Mesodermal cell (in vitro differentiated cells): ENCODE measurements around the gene NELFB.

ENCODE experiments used
- H3K27ac ChIP-seq: 2 replicates; pipeline ENCODE4 v1.7.0; 2013; ENCODE audit warnings: mild to moderate bottlenecking, low read depth, low read length, moderate library complexity; ENCODE audit not compliant: severe bottlenecking
- H3K36me3 ChIP-seq: 2 replicates; pipeline ENCODE4 v1.7.1; 2013; ENCODE audit warnings: mild to moderate bottlenecking, low read length, moderate library complexity; ENCODE audit not compliant: control insufficient read depth, insufficient read depth
- H3K4me1 ChIP-seq: one replicate; pipeline ENCODE4 v1.7.1; 2013; ENCODE audit warnings: mild to moderate bottlenecking, low read length; ENCODE audit not compliant: insufficient read depth, control insufficient read depth, poor library complexity, severe bottlenecking
- H3K4me3 ChIP-seq: 2 replicates; pipeline ENCODE4 v1.7.0; 2013; ENCODE audit warnings: low read length, control low read depth, mild to moderate bottlenecking; ENCODE audit not compliant: insufficient read depth, poor library complexity, severe bottlenecking; ENCODE audit errors: extremely low read depth
- H3K9me3 ChIP-seq: 2 replicates; pipeline ENCODE4 v1.7.1; 2013; ENCODE audit warnings: mild to moderate bottlenecking, low read length, moderate library complexity; ENCODE audit not compliant: control insufficient read depth
- WGBS, 2 experiments: methylation state at CpG; one replicate each; pipeline ENCODE4 v1.1.5; 2013; ENCODE audit warnings: missing lambda C conversion rate in 2 of 2; ENCODE audit not compliant: insufficient coverage in 2 of 2; 5-methylcytosine and 5-hydroxymethylcytosine counted together

NELFB gene

GRCh38 chr9:137218212-137218753 is 36.8 kb upstream of the NELFB start:
- WGBS, 2 experiments = 95 to 96% methylated on average over 27 to 30 of the region's 30 CpGs
- Histone ChIP-seq H3K4me3 (no peak overlapping the region), H3K9me3 (no peaks in the 10 kb centered on the region), H3K36me3 (peaks cover 29% of the 10 kb centered on the region), H3K4me1 (peaks cover 18% of the 10 kb centered on the region), H3K27ac (peak overlapping the region; percentile 66)

GRCh38 chr9:137218754-137219271 is 36.3 kb upstream of the NELFB start:
- Histone ChIP-seq H3K4me3 (no peak overlapping the region), H3K27ac (peak overlapping the region; percentile 66), H3K36me3 (peaks cover 24% of the 10 kb centered on the region), H3K9me3 (no peaks in the 10 kb centered on the region), H3K4me1 (peaks cover 18% of the 10 kb centered on the region)
- 42 to 56% methylated on average over 10 to 12 of the region's 12 CpGs for WGBS, 2 experiments

- no peaks in the 10 kb centered on the region for H3K9me3 ChIP-seq
- no peak overlapping the region for H3K27ac ChIP-seq
- no peak overlapping the region for H3K4me3 ChIP-seq
- H3K36me3 ChIP-seq = peaks cover 17% of the 10 kb centered on the region
- peaks cover 21% of the 10 kb centered on the region for H3K4me1 ChIP-seq
- WGBS, 2 experiments = 96 to 98% methylated on average over 8 to 10 of the region's 10 CpGs
Measured at GRCh38 chr9:137219757-137220316, 35.3 kb upstream of the NELFB start.

- 96% methylated on average over 48 to 50 of the region's 52 CpGs for WGBS, 2 experiments
- Histone ChIP-seq H3K9me3 (no peaks in the 10 kb centered on the region), H3K36me3 (peaks cover 11% of the 10 kb centered on the region), H3K4me1 (peaks cover 21% of the 10 kb centered on the region), H3K27ac (no peak overlapping the region), H3K4me3 (no peak overlapping the region)
Measured at GRCh38 chr9:137220317-137221094, 34.6 kb upstream of the NELFB start.

GRCh38 chr9:137221095-137221505 is 34.0 kb upstream of the NELFB start:
- Histone ChIP-seq H3K27ac (no peak overlapping the region), H3K36me3 (peaks cover 7% of the 10 kb centered on the region), H3K4me1 (peaks cover 21% of the 10 kb centered on the region), H3K4me3 (no peak overlapping the region), H3K9me3 (no peaks in the 10 kb centered on the region)
- WGBS, 2 experiments = 95% methylated on average over 4 of the region's 14 CpGs; no CpG with 5 or more reads in 1 of the 2 experiments

GRCh38 chr9:137221506-137222111 is 33.5 kb upstream of the NELFB start:
- H3K4me1 ChIP-seq = peaks cover 21% of the 10 kb centered on the region
- H3K36me3 ChIP-seq = peaks cover 2% of the 10 kb centered on the region
- H3K9me3 ChIP-seq = no peaks in the 10 kb centered on the region
- H3K27ac ChIP-seq = no peak overlapping the region
- WGBS, 2 experiments = 8 to 20% methylated on average over 20 to 54 of the region's 61 CpGs
- H3K4me3 ChIP-seq = peak overlapping the region; percentile 36

- H3K27ac ChIP-seq = no peak within 1 kb of the TSS
- 12 to 17% methylated on average over 44 to 70 of the region's 88 CpGs for WGBS, 2 experiments
- H3K9me3 ChIP-seq = no peaks in the 10 kb centered on the region
- no peaks in the 10 kb centered on the region for H3K36me3 ChIP-seq
- peak within 1 kb of the TSS; percentile 82 for H3K4me3 ChIP-seq
- peaks cover 21% of the 10 kb centered on the region for H3K4me1 ChIP-seq
Measured at GRCh38 chr9:137222190-137223077, 32.7 kb upstream of the NELFB start, which contains the start of gene RNF208. TSS of gene RNF208 (minus strand) at chr9:137222240. CDS start at chr9:137221212, 1,028 bp downstream.

- WGBS, 2 experiments = 4% methylated on average over 45 to 52 of the region's 63 CpGs
- peaks cover 12% of the 10 kb centered on the region for H3K4me1 ChIP-seq
- peak overlapping the region; percentile 66 for H3K27ac ChIP-seq
- no peaks in the 10 kb centered on the region for H3K9me3 ChIP-seq
- no peaks in the 10 kb centered on the region for H3K36me3 ChIP-seq
- peak overlapping the region; percentile 82 for H3K4me3 ChIP-seq
Measured at GRCh38 chr9:137223078-137223970, 31.8 kb upstream of the NELFB start.

- Histone ChIP-seq H3K9me3 (no peaks in the 10 kb centered on the region), H3K27ac (no peak within 1 kb of the TSS), H3K36me3 (no peaks in the 10 kb centered on the region), H3K4me1 (peaks cover 7% of the 10 kb centered on the region), H3K4me3 (peak within 1 kb of the TSS; percentile 82)
- 77 to 82% methylated on average over 16 to 17 of the region's 23 CpGs for WGBS, 2 experiments
Measured at GRCh38 chr9:137224830-137225694, 30.1 kb upstream of the NELFB start, which contains the start of gene CYSRT1. TSS of gene CYSRT1 (plus strand) at chr9:137225174. CDS start at chr9:137225622, 448 bp downstream.
